Parathyroid adenoma (tissue), 2 donors: ENCODE results near the gene RIMKLA.

Experiments used
- H2AFZ ChIP-seq: fragments of 300-600 bp; sonication (generic); one replicate; pipeline ENCODE4 v1.7.0; 2017; ENCODE audit warnings: antibody characterized with exemption, mild to moderate bottlenecking
- H3K27ac ChIP-seq: fragments of 300-600 bp; sonication (generic); one replicate; pipeline ENCODE4 v1.7.0; 2017
- H3K27me3 ChIP-seq: fragments of 300-600 bp; sonication (generic); one replicate; pipeline ENCODE4 v1.7.0; 2017; ENCODE audit warnings: low read length; ENCODE audit not compliant: control insufficient read depth, insufficient read depth
- H3K36me3 ChIP-seq: fragments of 300-600 bp; sonication (generic); one replicate; pipeline ENCODE4 v1.7.0; 2017; ENCODE audit warnings: low read length; ENCODE audit not compliant: control insufficient read depth, insufficient read depth
- H3K4me1 ChIP-seq: fragments of 300-600 bp; sonication (generic); one replicate; pipeline ENCODE4 v1.7.0; 2017; ENCODE audit warnings: control low read depth
- H3K4me2 ChIP-seq: fragments of 300-600 bp; sonication (generic); one replicate; pipeline ENCODE4 v1.7.0; 2017; ENCODE audit warnings: low read length
- H3K4me3 ChIP-seq: fragments of 300-600 bp; sonication (generic); one replicate; pipeline ENCODE4 v1.7.0; 2017; ENCODE audit warnings: low read depth, low read length
- H3K79me2 ChIP-seq: fragments of 300-600 bp; sonication (generic); one replicate; pipeline ENCODE4 v1.7.0; 2017; ENCODE audit warnings: control low read depth
- H3K9ac ChIP-seq: fragments of 300-600 bp; sonication (generic); one replicate; pipeline ENCODE4 v1.7.0; 2017; ENCODE audit warnings: mild to moderate bottlenecking
- H3K9me3 ChIP-seq: fragments of 300-600 bp; sonication (generic); one replicate; pipeline ENCODE4 v1.7.0; 2017; ENCODE audit warnings: low read length; ENCODE audit not compliant: control insufficient read depth
- CTCF ChIP-seq: fragments of 300-600 bp; sonication (generic); IDR thresholded peaks from one replicate; pipeline ENCODE4 v1.7.0; 2017; ENCODE audit warnings: antibody characterized with exemption, mild to moderate bottlenecking
- donor health status: primary hyperparathyroidism.

The RIMKLA gene

GRCh38 chr1:42418516-42418915, 37.9 kb downstream of the RIMKLA start:
- no peak overlapping the region for H3K27ac ChIP-seq
- H3K9me3 ChIP-seq = no peaks in the 10 kb centered on the region
- H3K79me2 ChIP-seq = no peaks in the 10 kb centered on the region
- no peak for TF ChIP-seq CTCF
- H3K9ac ChIP-seq = no peak overlapping the region
- H3K36me3 ChIP-seq = no peaks in the 10 kb centered on the region
- no peak overlapping the region for H3K4me2 ChIP-seq
- H3K27me3 ChIP-seq = no peaks in the 10 kb centered on the region
- no peak overlapping the region for H2AFZ ChIP-seq
- no peak overlapping the region for H3K4me3 ChIP-seq
- peaks cover 6% of the 10 kb centered on the region for H3K4me1 ChIP-seq

GRCh38 chr1:42419126-42419821, 38.7 kb downstream of the RIMKLA start:
- Histone ChIP-seq H3K9me3 (no peaks in the 10 kb centered on the region), H3K4me2 (no peak overlapping the region), H2AFZ (no peak overlapping the region), H3K9ac (no peak overlapping the region), H3K79me2 (no peaks in the 10 kb centered on the region), H3K27me3 (no peaks in the 10 kb centered on the region), H3K4me3 (no peak overlapping the region), H3K4me1 (peaks cover 6% of the 10 kb centered on the region), H3K36me3 (no peaks in the 10 kb centered on the region), H3K27ac (no peak overlapping the region)
- TF ChIP-seq CTCF = no peak

GRCh38 chr1:42420121-42420520, 39.5 kb downstream of the RIMKLA start:
- Histone ChIP-seq H3K4me2 (no peak overlapping the region), H3K79me2 (no peaks in the 10 kb centered on the region), H3K4me1 (peaks cover 6% of the 10 kb centered on the region), H3K4me3 (no peak overlapping the region), H3K9ac (no peak overlapping the region), H2AFZ (no peak overlapping the region), H3K27me3 (no peaks in the 10 kb centered on the region), H3K9me3 (no peaks in the 10 kb centered on the region), H3K27ac (no peak overlapping the region), H3K36me3 (no peaks in the 10 kb centered on the region)
- TF ChIP-seq CTCF = no peak

- Histone ChIP-seq H3K79me2 (no peaks in the 10 kb centered on the region), H3K36me3 (no peaks in the 10 kb centered on the region), H3K27me3 (no peaks in the 10 kb centered on the region), H2AFZ (peak overlapping the region; percentile 29), H3K9me3 (no peaks in the 10 kb centered on the region), H3K27ac (no peak overlapping the region), H3K4me1 (peaks cover 6% of the 10 kb centered on the region), H3K4me2 (no peak overlapping the region), H3K9ac (no peak overlapping the region), H3K4me3 (no peak overlapping the region)
- TF ChIP-seq CTCF = no peak
Observed at GRCh38 chr1:42420911-42421585, 40.5 kb downstream of the RIMKLA start.
